BJ (cell line): Measurements from ENCODE around the gene ASIC5. TPM values are rescaled to one million over a fixed set of nuclear protein-coding genes. Genes with fewer than 3 reads are reported as not detected.

Source experiments
- CTCF ChIA-PET: fragments of 350-600 bp; formaldehyde crosslinking; extraction: SDS; loops from one replicate; lab custom pipeline; 2021; ENCODE audit warnings: antibody characterized with exemption, inconsistent platforms; lab: Yijun Ruan, JAX
- POLR2A ChIA-PET: fragments of 300-600 bp; sonication (Branson Sonifier 250); formaldehyde crosslinking; extraction: SDS; loops from one replicate; lab custom pipeline; 2021; ENCODE audit warnings: antibody characterized with exemption; lab: Charles Lee
- DNase-seq: peaks from one replicate; pipeline ENCODE4 v3.0.0-alpha.2; 2011; ENCODE audit warnings: low read depth
- H3K27me3 ChIP-seq: 2 replicates; pipeline ENCODE4 v1.6.0; 2011; ENCODE audit warnings: low read length; ENCODE audit not compliant: control insufficient read depth, insufficient read depth
- H3K36me3 ChIP-seq: 2 replicates; pipeline ENCODE4 v1.5.1; 2011; ENCODE audit warnings: low read length; ENCODE audit not compliant: control insufficient read depth, insufficient read depth
- H3K4me3 ChIP-seq: 2 replicates; pipeline ENCODE4 v1.5.1; 2011; ENCODE audit warnings: low read depth, mild to moderate bottlenecking, control low read depth, low read length
- CTCF ChIP-seq: IDR thresholded peaks from 2 replicates; pipeline ENCODE4 v1.5.1; 2011; ENCODE audit warnings: low read depth, mild to moderate bottlenecking, control low read depth, inconsistent platforms, low read length, moderate library complexity; ENCODE audit not compliant: insufficient read depth
- polyA plus RNA-seq: library from polyadenylated mRNA; depleted of rRNA; stranded (reverse); fragments of >200 nt; gene quantifications from 2 replicates; pipeline ENCODE4 v1.2.3, GENCODE V29; 2011

The ASIC5 gene
- polyA plus RNA-seq, 1 experiment: not detected

DNA sequence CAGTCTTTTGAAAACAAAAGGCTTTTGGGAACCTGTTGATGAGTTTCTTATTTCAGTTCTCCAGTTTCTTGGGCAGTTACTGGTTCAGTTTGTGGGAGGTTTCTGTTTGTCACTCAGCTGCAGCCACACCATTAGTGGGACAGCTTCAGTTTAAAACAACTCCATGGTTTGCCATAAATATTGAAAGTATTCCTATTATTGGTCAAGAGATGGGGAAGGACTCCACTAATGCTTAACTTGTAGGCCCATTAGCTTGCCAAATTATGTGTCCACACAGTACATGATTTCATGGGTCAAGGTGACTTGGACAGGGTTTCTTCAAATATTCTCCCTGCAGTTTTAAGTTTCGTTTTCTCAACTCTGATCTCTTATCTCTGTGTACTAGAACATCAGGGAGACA, 15.5 kb upstream of the ASIC5 start:
- H3K4me3 ChIP-seq: no peak overlapping the region
- no peak for DNase-seq
- CTCF ChIA-PET: no interaction called here

GRCh38 chr4:155879767-155880166, 13.7 kb upstream of the ASIC5 start:
- POLR2A ChIA-PET: no interaction called here
- CTCF ChIA-PET: no interaction called here
- no peak for TF ChIP-seq CTCF
- no peaks in the 10 kb centered on the region for H3K27me3 ChIP-seq
- DNase-seq: no peak
- H3K4me3 ChIP-seq: no peak overlapping the region
- no peaks in the 10 kb centered on the region for H3K36me3 ChIP-seq

More for the DNA sequence above, 15.5 kb upstream of the ASIC5 start:
- Histone ChIP-seq H3K36me3 (no peaks in the 10 kb centered on the region), H3K27me3 (no peaks in the 10 kb centered on the region)
- POLR2A ChIA-PET: no interaction called here
- no peak for TF ChIP-seq CTCF

DNA sequence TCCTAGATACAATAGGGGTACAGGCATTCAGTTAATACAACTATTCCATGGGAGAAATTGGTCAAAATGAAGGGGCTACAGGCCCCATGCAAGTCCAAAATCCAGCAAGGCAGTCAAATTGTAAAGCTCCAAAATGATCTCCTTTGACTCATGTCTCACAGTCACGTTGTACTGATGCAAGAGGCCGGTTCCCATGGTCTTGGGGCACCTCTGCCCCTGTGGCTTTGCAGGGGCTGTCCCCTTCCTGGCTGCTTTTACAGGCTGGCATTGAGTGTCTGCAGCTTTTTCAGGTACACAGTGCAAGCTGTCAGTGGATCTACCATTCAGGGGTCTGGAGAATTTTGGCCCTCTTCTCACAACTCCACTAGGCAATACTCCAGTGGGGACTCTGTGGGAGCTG, 12.5 kb upstream of the ASIC5 start:
- DNase-seq: no peak
- no peak for TF ChIP-seq CTCF
- no peaks in the 10 kb centered on the region for H3K27me3 ChIP-seq
- H3K4me3 ChIP-seq: no peak overlapping the region
- ChIA-PET CTCF (interaction anchor here (1.5 kb wide), 1 partner anchor 11 kb away, joined by 3 read pairs; no protein-coding TSS in a partner anchor), POLR2A (no interaction called here)
- no peaks in the 10 kb centered on the region for H3K36me3 ChIP-seq

DNA sequence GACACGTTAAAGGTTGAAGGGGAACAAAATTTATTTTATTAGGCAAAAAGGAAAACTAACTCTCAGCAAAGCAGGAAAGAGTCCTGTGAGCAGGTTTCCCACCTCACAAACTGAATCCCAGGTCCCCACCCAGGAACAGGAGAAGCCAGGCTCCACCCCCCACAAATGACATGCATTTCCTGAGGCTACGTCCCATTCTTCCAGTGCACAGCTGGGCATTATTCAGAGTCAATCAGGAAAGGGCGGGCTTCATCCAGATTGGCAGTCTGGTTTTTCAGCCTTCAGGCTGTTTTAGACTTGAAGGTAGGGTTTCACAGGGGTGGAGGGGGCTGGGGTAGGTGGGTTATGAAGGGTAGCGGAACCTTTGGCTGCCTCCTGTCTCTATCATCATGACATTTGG, 11.9 kb upstream of the ASIC5 start:
- DNase-seq: no peak
- Histone ChIP-seq H3K4me3 (no peak overlapping the region), H3K36me3 (no peaks in the 10 kb centered on the region), H3K27me3 (no peaks in the 10 kb centered on the region)
- TF ChIP-seq CTCF: no peak
- POLR2A ChIA-PET: no interaction called here
- CTCF ChIA-PET: interaction anchor here (1.5 kb wide), 1 partner anchor 10 kb away, joined by 3 read pairs; no protein-coding TSS in a partner anchor

DNA sequence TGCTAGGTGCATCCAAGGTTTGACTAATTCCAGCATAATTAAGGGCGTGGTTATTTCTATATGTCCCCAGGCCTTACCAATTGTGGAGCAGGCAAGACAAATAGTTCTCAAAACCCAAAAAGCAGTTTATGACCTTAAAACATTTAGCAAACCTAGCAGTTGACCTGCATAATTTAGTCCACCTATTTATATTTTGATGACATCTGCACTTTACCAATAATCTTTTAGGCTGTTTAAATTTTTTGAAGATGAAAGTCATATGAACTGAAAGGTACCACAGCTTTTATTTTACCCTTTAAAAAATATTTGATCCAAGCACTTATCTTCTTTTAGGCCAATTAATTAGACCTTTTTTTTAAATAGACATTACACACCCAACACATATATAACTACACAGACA, 9.8 kb upstream of the ASIC5 start:
- Histone ChIP-seq H3K27me3 (no peaks in the 10 kb centered on the region), H3K4me3 (no peak overlapping the region), H3K36me3 (no peaks in the 10 kb centered on the region)
- ChIA-PET CTCF (interaction anchor here (1.2 kb wide), 1 partner anchor 9 kb away, joined by 3 read pairs; no protein-coding TSS in a partner anchor), POLR2A (no interaction called here)
- no peak for TF ChIP-seq CTCF
- DNase-seq: no peak
